GM19099 (cell line): ENCODE data around the gene CCR8.

ENCODE experiments used
- POLR2A ChIP-seq: IDR thresholded peaks from 3 replicates; pipeline ENCODE4 v1.6.1; 2011; ENCODE audit warnings: low read depth; ENCODE audit not compliant: insufficient read length; ENCODE audit errors: extremely low read depth

The CCR8 gene

DNA sequence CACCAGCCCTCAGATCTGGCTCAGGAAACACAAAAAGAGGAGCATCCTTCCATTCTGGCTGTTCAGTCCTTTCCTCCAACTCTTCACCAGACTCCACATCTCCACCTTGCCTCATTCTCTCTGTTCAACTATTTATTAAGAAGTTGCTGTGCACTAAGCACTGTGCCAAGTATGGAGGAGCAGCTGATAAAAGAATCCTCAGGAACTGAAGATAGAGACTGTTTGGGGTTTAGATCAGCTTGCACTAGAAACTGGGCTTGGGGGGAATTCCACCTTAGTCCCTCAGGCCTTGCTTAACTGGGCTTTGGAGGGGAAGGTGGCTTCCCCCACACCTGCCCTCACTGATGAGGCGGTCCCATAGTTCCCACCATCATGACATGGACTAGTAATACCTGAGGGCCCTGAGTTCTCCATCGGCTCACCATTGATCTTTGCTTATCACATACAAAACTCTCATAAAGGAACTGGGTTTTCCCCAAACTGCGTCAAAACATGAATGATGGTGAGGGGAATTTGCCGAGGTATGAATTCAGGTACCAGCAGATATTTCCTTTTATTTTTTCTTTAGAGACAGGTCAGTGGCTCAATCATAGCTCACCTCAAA is 1.7 kb upstream of the CCR8 start:
- TF ChIP-seq POLR2A, result no peak

DNA sequence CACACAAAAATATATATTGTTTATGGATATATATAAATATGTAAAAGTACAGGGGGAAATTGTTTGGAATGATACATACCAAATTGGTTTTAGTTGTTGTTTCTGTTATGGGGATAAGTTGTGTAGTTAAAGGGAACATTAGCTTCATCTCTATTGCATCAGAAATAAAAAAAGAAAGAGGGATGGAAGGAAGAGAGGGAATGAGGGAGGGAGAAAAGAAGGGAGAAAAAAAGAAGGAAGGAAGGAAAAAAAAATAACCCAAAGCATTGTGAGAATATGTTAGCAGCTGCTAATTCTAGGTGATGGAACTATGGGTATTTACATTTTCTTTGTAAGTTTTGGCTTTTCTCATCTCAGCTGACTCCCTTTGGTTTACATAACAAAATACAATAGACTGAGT is 1.3 kb downstream of the CCR8 start:
- TF ChIP-seq POLR2A, result no peak

DNA sequence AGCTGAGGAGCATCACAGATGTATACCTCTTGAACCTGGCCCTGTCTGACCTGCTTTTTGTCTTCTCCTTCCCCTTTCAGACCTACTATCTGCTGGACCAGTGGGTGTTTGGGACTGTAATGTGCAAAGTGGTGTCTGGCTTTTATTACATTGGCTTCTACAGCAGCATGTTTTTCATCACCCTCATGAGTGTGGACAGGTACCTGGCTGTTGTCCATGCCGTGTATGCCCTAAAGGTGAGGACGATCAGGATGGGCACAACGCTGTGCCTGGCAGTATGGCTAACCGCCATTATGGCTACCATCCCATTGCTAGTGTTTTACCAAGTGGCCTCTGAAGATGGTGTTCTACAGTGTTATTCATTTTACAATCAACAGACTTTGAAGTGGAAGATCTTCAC is 3.0 kb downstream of the CCR8 start:
- no peak for TF ChIP-seq POLR2A

DNA sequence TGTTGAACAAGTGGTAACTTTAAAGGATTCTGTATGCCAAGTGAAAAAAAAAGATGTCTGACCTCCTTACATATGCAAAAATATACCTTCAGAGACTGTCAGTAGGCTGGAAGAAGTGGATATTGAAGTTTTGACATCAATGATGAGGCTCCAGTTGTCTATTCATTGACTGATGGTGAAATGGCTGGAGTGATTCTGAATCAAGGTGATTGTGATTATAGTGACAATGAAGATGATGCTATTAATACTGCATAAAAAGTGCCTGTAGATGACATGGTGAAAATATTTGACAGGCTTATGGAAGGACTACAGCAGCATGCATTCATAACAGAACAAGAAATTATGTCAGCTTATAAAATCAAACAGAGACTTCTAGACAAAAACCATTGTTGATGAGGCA is 4.1 kb downstream of the CCR8 start:
- TF ChIP-seq POLR2A, result no peak

DNA sequence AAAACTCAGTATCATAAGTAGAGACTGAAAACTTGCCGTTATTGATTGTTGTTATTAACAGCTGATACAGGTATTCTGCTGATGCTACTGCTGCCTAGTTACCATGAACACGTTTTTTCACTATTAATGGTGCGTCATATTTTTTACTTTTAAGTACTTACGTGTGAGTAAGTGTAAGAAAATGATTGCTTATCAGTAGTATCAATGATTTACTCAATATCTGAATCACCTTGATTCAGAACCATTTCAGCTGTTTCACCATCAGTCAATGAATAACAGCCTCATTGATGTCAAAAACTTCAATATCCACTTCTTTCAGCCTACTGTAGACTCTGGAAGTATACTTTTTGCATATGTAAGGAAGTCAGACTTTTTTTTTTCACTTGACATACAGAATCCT is 4.7 kb downstream of the CCR8 start:
- no peak for TF ChIP-seq POLR2A

DNA sequence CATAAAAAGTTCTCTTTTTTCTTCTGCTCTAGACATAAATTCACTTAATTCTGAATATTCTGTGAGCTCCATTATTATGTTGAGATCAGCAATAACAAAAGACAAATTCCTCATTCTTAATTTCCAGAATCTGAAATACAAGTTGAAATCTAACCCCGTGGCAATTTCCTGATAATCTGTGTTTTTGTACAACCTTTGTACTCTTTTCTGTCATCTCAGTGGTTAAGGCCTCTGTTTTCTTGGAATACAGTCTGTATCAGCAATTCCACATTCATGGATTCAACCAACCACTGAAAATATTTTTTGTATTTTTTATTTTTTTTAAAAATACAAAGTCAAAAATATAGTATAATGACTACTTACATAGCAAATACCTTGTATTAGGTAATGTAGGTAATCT is 8.7 kb downstream of the CCR8 start:
- no peak for TF ChIP-seq POLR2A

DNA sequence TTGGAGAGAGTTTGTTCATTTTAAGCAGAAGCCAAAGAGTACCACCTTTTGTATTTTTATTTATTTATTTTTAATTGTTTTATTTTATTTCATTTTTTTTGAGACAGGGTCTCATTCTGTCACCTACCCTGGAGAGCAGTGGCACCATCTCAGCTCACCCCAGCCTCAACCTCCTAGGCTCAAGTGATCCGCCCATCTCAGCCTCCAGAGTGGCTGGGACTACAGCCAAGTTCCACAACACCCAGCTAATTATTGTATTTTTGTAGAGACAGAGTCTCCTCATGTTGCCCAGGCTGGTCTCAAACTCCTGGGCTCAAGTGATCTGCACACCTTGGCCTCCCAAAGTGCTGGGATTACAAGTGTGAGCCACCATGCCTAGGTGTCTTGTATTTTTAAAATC is 9.6 kb downstream of the CCR8 start:
- TF ChIP-seq POLR2A, result no peak

DNA sequence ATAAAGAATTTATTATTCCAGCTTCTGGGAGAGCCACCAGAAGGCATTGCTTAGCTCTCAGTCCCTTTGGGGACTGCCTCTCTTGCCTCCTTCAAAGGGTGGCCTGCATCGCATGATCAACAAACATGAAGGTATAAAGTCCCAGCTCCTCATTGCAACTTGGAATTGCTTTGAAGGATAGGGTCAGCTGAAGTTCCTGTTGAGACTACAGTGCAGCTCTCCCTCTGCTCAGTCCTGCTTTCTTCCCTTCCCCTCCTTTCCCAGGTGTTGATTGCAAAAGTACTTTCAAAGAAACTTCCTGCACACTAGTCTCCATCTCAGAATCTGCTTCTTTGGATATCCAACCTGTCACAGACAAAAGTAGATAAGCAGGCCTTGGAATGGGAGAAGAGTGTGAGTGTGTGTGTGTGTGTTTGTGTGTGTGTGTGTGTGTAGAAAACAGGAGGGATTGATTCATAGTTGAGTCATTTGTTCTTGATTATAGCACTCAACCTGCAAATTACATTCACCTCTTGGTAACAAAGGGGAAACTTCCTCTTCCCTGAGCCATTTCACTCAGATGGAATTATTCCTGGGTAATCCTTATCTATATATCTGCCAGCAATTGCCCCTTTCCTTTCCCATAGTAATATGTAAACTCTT is 13.7 kb downstream of the CCR8 start:
- no peak for TF ChIP-seq POLR2A

DNA sequence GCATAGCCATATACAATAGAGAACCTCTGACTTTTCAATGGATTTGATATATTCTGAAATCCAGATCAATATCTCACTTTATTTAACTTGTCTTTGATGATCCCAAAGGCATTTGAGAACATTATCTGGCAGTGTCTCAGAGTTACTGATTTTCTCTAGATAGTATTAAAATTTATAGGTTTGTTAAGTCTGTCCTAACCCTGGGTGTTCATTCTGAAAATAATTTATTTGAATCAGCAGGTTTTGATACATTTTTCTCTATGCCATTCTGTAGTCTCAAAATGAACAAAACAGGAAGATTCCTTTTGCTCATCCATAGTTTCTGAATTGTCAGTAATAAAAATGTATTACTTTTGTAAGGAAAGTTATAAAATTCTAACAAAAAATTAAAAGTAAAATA is 14.3 kb downstream of the CCR8 start:
- no peak for TF ChIP-seq POLR2A

DNA sequence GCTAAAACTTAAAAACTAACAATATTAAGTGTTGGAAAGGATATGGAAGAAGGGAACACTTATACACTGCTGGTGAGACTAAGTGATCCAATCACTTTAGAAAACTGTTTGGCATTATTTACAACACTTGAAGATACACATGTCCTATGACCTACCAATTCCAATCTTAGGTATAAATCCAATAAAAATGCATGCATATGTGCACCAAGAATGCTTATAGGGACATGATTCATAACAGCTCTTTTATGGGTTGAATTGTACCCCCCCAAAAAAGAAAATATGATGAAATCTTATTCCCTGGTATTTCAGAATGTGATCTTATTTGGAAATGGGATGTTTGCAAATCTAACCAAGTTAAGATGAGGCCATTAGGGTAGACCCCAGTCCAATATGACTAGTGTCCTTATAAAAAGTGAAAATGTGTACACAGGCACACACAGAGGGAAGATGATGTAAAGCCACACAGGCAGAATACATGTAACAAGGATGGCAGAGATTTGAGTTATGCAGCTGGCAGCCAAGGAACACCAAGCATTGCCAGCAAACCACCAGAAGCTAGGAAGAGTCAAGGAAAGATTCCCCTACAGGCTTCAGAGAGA is 15.3 kb downstream of the CCR8 start:
- TF ChIP-seq POLR2A, result no peak

DNA sequence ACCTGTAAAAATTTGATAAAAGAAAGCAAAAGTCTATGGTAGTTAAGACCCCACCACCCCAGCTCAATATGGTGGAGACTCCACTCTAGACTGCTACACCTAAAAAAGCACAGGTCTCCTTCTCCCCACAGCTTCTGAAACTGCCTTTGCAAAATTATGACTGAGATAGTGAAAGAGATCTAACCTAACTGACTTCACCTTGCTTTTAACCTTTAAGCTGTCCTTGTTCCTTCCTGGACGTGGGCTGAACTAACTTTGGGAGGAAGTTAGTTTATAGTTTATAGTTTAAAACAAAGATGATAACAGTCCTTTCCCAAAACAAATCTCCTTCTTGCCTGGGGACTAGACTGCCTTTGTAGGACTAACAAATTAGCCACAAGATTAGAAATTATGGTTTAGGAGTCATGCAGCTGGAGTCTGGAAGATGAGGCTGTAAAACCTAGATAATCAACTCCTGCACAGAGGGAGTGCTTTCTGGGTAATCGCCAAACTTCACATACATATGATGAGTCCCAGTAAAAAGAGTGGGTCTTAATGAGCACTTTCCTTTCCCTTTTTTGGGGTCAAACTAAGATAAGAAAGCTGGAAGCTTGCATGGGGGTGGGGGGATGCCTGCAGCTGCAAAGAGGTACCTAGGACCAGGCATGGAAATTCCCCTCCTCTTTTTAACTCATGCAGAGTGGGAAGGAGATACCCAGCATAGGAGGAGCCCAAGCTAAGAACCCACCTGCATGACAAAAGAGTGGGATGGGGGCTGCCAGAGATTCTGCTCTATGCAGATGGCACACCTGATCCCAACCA is 17.5 kb downstream of the CCR8 start:
- TF ChIP-seq POLR2A, result no peak

DNA sequence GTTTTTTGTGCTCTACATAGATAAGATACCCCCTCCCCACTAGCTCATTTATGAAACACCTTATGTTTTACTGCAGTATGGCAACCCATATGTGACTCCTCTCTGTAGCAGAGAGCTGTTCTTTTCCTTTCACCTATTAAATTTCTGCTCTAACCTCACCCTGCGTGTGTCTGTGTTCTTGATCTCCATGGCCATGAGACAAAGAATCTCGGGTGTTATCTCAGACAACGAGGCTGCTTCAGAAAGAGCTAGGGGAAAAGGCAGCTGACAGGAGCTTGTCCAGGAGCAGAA is 18.0 kb downstream of the CCR8 start:
- no peak for TF ChIP-seq POLR2A

DNA sequence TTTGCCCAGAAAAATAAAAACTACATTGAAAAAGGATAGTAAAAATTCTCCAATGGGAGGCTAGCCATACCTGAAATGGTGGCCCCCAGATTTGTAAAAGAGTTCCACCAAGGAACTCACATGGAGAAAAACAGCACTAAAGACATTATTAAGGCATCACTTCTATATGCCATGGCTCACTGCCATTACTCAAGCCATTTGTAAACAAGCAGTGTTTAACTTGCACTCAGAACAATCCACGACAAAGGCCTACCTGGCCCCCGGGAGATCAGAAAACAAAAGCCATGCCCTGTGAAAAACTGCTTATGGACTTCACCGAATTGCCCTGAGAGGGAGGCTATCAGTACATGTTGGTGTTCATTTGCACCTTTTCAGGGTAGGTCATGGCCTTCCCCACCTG is 19.6 kb downstream of the CCR8 start:
- no peak for TF ChIP-seq POLR2A

DNA sequence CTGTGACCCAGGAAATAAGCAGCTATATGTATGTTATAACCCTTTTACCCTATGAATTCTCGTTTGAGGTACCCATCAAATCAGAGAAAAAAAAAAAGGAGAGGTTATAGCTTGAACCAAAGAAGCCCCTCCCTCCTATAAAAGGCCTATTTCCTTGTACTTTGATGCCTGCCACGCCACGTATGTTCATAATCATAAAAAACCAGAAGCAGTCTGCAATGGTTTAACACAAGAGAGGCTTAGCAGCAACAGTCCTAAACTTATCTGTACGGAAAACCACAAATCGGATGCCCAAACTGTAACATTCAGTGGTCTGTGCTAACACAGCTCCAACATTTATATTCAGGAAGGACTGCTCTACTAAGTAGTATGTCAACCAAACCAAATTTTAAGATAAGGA is 21.2 kb downstream of the CCR8 start:
- no peak for TF ChIP-seq POLR2A

DNA sequence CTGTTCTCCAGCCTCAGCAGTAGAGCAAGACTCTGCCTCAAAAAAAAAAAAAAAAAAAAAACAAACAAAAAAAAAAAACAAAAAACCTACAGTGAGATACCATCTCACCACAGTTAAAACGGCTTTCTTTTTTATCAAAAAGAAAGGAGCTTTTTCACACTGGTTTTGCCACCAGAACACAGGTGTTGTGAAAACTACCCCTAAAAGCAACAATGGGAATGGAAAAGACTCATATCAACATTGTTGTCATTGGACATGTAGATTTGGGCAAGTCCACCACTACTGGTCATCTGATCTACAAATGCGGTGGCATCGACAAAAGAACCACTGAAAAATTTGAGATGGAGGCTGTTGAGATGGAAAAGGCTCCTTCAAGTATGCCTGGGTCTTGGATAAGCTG is 28.8 kb downstream of the CCR8 start:
- no peak for TF ChIP-seq POLR2A
